HepG2 (cell line): ENCODE results near the gene RBM8A. TPM values are rescaled to one million over a fixed set of nuclear protein-coding genes. Genes with fewer than 3 reads are reported as not detected.

Experiments used
- CBX2 ChIP-seq, 2 experiments: fragments of 200-600 bp in 1 of 2; sonication (generic); formaldehyde crosslinking in 1 of 2; IDR thresholded peaks; 2 replicates each; pipeline versions ENCODE4 v1.7.0 to v1.8.1; 2018 to 2022; ENCODE audit warnings: low read depth in 2 of 2, low read length in 1 of 2, mild to moderate bottlenecking in 1 of 2, missing genetic modification reagents in 1 of 2
- JUN ChIP-seq: sonication (generic); formaldehyde crosslinking; IDR thresholded peaks from 2 replicates; pipeline ENCODE4 v1.4.0; 2020; ENCODE audit warnings: mild to moderate bottlenecking, missing genetic modification reagents
- KDM3A ChIP-seq: IDR thresholded peaks from 2 replicates; pipeline ENCODE4 v1.6.1; 2018; ENCODE audit warnings: low read depth, missing compliant biosample characterization
- MAX ChIP-seq: IDR thresholded peaks from 2 replicates; pipeline ENCODE4 v1.6.1; 2012; ENCODE audit warnings: inconsistent platforms
- MIXL1 ChIP-seq: IDR thresholded peaks from 2 replicates; pipeline ENCODE4 v1.6.1; 2016
- MYC ChIP-seq: sonication (generic); formaldehyde crosslinking; IDR thresholded peaks from 2 replicates; pipeline ENCODE4 v1.9.0; 2021; ENCODE audit warnings: missing genetic modification reagents, borderline replicate concordance
- NFIC ChIP-seq: IDR thresholded peaks from 2 replicates; pipeline ENCODE4 v1.6.1; 2012; ENCODE audit warnings: mild to moderate bottlenecking, low read length, inconsistent platforms
- RCOR2 ChIP-seq: IDR thresholded peaks from 2 replicates; pipeline ENCODE4 v1.6.1; 2016; ENCODE audit warnings: missing biosample characterization, missing genetic modification reagents
- SPEN ChIP-seq: sonication (generic); formaldehyde crosslinking; IDR thresholded peaks from 2 replicates; pipeline ENCODE4 v1.5.1; 2020; ENCODE audit warnings: low read depth, mild to moderate bottlenecking, missing genetic modification reagents
- SRSF1 ChIP-seq: fragments of 200-400 bp; formaldehyde crosslinking; optimal IDR thresholded peaks from 2 replicates; pipeline ENCODE3; 2017; ENCODE audit warnings: mild to moderate bottlenecking, low read depth, low read length, moderate library complexity
- TBX3 ChIP-seq: fragments of 450-650 bp; IDR thresholded peaks from 2 replicates; pipeline ENCODE4 v1.6.1; 2017; ENCODE audit warnings: antibody characterized with exemption, mild to moderate bottlenecking, inconsistent platforms, borderline replicate concordance
- ZBTB40 ChIP-seq, 2 experiments: fragments of 450-650 bp in 1 of 2; sonication (generic) in 1 of 2; formaldehyde crosslinking in 1 of 2; IDR thresholded peaks; 2 replicates each; pipeline versions ENCODE4 v1.6.1 to v1.8.0; 2016 to 2022; ENCODE audit warnings: antibody characterized with exemption in 1 of 2, mild to moderate bottlenecking in 1 of 2, missing genetic modification reagents in 1 of 2
- ZBTB44 ChIP-seq: sonication (generic); formaldehyde crosslinking; IDR thresholded peaks from 2 replicates; pipeline ENCODE4 v1.4.0; 2020; ENCODE audit warnings: missing genetic modification reagents
- ZBTB46 ChIP-seq: sonication (generic); formaldehyde crosslinking; IDR thresholded peaks from 2 replicates; pipeline ENCODE4 v1.4.0; 2020; ENCODE audit warnings: mild to moderate bottlenecking, missing genetic modification reagents, borderline replicate concordance
- ZFP62 ChIP-seq: sonication (generic); formaldehyde crosslinking; IDR thresholded peaks from 2 replicates; pipeline ENCODE4 v1.4.0; 2020; ENCODE audit warnings: missing genetic modification reagents
- ZNF501 ChIP-seq: sonication (generic); formaldehyde crosslinking; IDR thresholded peaks from 2 replicates; pipeline ENCODE4 v1.5.1; 2020; ENCODE audit warnings: mild to moderate bottlenecking, moderate library complexity, missing genetic modification reagents
- polyA plus RNA-seq, 8 experiments: library from polyadenylated mRNA; depleted of rRNA in 3 of 8; stranded (reverse) in 7 of 8; unstranded in 1 of 8; fragments of >200 nt; fragmentation: Illumina TruSeq in 4 of 8; extraction: Trizol in 4 of 8; gene quantifications; 2 replicates each; pipeline versions ENCODE4 v1.2.1 to v1.2.3, GENCODE V29; 2011 to 2016; ENCODE audit warnings: low read depth in 4 of 8, missing spikeins in 1 of 8, mixed read lengths in 1 of 8; ENCODE audit not compliant: insufficient read depth in 1 of 8
- total RNA-seq, 5 experiments: library from RNA; depleted of rRNA; stranded (reverse); fragments of >200 nt; fragmentation: Illumina TruSeq; extraction: Trizol; gene quantifications; 2 replicates each; pipeline ENCODE4 v1.2.3, GENCODE V29; 2016; ENCODE audit warnings: low read depth in 1 of 5

Gene RBM8A
- total and polyA plus RNA-seq, 2 of the 13 experiments (the other 11 are each of a cell fraction or from before 2014, with no cell fraction given), result 106 to 162 TPM

DNA sequence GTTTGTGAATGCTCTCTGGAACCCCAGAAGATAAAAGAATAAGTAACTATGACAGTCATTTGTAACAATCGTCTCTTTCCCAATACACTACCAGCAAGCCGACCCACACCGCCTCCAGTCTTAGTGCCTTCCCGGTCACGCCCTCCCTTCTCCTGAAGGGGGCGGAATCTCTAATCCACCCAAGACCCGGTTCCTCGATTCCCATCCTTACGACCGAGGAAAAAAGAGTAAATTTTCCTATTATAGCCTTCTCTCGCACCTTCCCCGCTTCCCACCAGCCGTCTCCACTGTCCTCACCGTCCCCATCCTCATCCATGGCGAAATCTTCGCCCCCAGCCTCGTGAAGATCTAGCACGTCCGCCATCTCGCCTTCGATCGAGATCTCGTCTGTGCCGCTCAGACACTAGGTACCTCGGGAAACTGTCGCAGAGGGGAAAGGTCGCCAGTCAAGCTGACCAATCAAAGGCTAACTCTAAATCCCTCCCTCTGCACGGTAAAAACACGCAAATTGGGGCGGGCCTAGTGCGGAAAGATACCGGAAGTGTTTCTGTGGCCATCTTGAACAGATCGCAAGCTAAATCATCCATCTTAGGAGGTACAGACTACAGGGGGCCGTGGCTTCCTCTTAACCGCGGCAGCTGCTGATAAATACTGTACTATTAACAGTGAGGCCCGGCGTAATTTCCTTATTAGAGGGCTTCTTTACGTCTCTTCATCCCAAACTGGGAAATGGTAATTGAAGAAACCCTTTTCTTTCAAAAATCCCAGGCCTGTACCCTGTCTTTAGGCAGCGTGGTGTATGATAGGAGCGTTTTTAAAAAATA is at the start of gene RBM8A (continued):
- TF ChIP-seq SRSF1 (no peak), ZNF501 (CRISPR knock-in tag) (peak; percentile 95), MYC (CRISPR knock-in tag) (peak; percentile 57; the same call in 1 of the 2 replicates), MIXL1 (peak; percentile 62; the same call in 1 of the 2 replicates), RCOR2 (CRISPR knock-in tag) (no peak), ZBTB46 (CRISPR knock-in tag) (no peak), ZFP62 (no peak), CBX2 (IDR thresholded peaks at IDR 0.05; ENCODE audit: low read depth, low read length) (no peak), CBX2 (CRISPR knock-in tag; IDR thresholded peaks at IDR 0.05; ENCODE audit: low read depth) (no peak), NFIC (peak; percentile 67; the same call in 1 of the 2 replicates), ZBTB40 (IDR thresholded peaks at IDR 0.05) (no peak), ZBTB40 (CRISPR knock-in tag; IDR thresholded peaks at IDR 0.05) (no peak; the same call in 1 of the 2 replicates), SPEN (peak; percentile 93), KDM3A (peak; percentile 29; the same call in 1 of the 2 replicates), ZBTB44 (CRISPR knock-in tag) (no peak), TBX3 (peak; percentile 42; the same call in 1 of the 2 replicates), JUN (CRISPR knock-in tag) (peak; percentile 15; the same call in 1 of the 2 replicates), MAX (peak; percentile 86)
